GM18511 (cell line): ENCODE results near the gene ANO9.
"Not testable (repeated sequence)": the region's sequence is repeated elsewhere in the genome, so short reads cannot be mapped to it uniquely, and the experiment has no call there.

Experiments
- ATAC-seq: cut with Tn5 transposase; IDR thresholded peaks from one replicate; pipeline ENCODE4 v1.9.1; 2021; ENCODE audit warnings: mild to moderate bottlenecking, moderate library complexity; ENCODE audit not compliant: unreplicated experiment

The ANO9 gene

GRCh38 chr11:390175-390574, 51.6 kb downstream of the ANO9 start:
- no peak for ATAC-seq

- ATAC-seq, result not testable (repeated sequence)
Observed at GRCh38 chr11:389369-389768, 52.4 kb downstream of the ANO9 start.

- no peak for ATAC-seq
Observed at GRCh38 chr11:387193-387793, 54.5 kb downstream of the ANO9 start.

DNA sequence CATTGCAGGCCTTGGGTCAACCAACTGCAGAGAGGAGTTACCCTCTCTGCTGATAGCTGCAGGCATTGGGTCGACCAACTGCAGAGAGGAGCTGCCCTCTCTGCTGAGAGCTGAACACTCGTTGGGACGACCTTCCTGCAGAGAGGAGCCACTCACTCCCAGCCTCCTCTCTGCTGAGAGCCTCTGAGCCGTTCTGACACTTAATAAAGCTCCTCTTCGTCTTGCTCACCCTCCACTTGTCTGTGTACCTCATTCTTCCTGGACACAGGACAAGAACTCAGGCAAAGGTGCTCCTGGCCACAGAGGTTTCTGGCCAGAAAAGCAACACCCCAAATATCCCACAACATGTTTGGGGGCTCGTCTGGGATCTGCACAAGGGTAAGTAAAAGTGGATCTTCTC, 55.3 kb downstream of the ANO9 start:
- ATAC-seq, result no peak

DNA sequence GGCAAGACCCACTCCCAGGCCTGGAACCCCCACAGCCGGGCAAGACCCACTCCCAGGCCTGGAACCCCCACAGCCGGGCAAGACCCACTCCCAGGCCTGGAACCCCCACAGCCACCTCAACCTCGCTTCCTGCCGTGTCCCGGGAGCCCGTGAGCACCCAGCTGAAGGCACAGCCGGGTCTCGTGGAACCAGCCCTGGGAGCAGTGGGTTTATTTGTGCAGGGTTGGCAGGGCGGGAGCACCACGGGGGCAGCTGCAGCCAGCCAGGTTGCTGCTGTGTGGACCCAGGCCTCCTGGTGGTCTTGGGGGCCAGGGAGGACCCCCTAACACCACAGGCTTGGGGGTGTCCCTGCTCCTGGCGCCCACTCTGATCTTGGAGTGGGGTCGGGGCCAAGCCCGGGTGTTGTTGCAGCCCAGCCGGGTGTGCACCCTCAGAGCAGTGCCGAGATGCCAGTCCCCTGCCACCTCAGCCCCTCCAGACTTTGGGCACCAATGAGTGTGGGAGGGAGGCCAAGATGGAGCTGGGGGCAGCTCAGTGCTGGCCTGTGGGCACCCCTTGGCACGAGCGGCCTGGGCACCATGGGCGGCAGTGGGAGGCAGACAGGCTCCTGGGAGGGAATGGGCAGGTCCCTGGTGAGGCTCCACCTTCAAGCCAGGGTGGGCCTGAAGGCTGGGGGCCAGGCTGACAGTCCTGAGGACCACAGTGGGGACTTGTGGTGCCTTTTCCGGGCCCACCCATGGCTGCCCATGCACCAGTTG, 56.0 kb downstream of the ANO9 start:
- no peak for ATAC-seq

- ATAC-seq, result no peak
Observed at GRCh38 chr11:384511-384910, 57.3 kb downstream of the ANO9 start.

DNA sequence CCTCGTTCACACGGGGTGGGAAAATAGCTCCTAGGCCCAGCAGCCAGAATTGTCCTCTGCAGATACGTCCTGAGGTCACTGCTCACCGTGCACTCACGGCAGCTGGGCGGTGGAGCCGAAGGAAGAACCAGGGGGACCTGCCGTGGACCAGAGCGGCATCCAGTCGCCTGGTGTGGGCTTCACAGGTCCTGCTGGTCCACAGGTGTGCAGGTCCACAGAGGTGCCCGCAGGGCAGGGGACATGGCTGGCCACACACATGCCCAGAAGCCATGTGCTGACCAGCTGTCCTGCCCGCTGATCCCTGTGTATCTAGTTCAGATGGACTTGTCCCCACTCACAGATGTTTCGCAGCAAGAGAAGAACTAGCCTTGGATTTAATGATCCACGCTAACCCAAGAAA, 58.4 kb downstream of the ANO9 start:
- ATAC-seq, result no peak

- ATAC-seq, result no peak
Observed at GRCh38 chr11:382081-382629, 59.7 kb downstream of the ANO9 start.

DNA sequence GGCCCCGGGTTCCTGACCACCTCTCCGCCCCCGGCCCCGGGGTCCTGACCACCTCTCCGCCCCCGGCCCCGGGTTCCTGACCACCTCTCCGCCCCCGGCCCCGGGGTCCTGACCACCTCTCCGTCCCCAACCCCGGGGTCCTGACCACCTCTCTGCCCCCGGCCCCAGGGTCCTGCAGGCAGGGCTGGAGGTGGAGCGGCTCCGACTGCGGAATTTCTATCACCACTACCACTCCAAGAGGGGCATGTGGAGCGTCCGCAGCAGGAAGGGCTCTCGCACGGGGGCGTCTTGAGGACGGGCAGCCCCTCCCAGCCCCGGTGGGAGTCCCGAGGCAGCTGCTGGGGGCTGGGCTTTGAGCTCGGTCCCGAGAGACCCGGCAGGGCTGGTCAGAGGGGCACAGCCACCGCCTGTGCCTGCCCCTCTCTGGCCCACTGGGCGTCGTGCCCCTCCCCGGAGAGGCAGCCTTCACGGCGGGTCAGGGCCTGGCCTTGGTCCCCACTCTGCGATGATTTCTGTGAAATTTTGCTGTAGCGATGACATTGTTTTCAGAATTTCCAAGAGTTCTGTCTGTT, 60.2 kb downstream of the ANO9 start:
- no peak for ATAC-seq

GRCh38 chr11:380996-381395, 60.8 kb downstream of the ANO9 start:
- ATAC-seq, result no peak

DNA sequence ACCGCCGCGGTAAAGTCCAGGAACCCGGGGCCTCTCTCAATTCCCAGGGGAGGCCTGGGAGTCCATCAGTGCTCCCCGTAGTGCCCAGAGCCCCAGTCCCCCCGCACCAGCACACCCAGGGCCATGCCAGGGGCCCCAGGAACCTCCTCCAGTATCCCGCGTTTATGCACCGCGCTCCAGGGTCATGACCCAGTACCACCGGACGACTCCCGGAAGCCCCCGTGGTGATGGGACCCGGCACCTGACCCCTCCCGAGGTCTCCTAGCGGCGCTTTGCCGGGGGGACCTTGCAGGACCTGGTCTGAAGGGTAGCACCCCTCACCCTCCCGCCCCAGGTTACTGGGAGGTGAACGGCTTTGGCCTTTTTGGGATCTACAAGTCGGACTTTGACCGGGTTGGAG, 61.3 kb downstream of the ANO9 start:
- no peak for ATAC-seq

GRCh38 chr11:380095-380480, 61.7 kb downstream of the ANO9 start:
- ATAC-seq, result no peak

GRCh38 chr11:379205-380094, 62.4 kb downstream of the ANO9 start:
- ATAC-seq, result no peak

- no peak for ATAC-seq
Observed at GRCh38 chr11:377883-378500, 63.8 kb downstream of the ANO9 start.

DNA sequence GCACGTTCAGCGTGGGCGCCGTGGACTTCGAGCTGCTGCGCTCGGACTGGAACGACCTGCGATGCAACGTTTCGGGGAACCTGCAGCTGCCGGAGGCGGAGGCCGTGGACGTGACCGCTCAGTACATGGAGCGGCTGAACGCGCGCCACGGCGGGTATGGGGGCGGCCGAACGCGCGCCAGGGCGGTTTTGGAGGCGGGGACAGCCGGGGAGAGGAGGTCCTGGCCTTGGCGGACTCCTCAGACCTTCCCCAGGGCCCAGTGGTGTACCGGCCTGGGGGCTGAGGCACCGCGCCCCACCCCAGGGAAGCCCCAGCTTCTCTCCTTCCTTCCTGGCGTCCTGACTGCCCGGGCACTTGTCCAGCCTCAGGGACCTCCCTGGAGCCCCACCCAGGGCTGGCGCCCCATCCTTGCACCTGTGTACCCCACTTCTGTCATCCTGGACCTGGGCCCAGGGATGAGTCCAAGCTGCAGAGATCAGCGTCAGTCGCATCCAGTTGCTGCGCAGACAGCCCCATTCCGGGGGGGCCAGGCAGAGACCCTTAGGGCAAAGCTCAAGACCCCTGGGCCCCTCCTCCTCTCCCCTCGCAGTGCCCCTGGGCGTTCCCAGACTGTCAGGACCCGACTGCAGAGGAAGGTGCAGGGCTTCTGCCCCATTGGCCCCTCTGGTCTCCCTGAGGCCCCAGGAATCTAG, 64.5 kb downstream of the ANO9 start:
- no peak for ATAC-seq

- no peak for ATAC-seq
Observed at GRCh38 chr11:376531-377173, 65.2 kb downstream of the ANO9 start.

DNA sequence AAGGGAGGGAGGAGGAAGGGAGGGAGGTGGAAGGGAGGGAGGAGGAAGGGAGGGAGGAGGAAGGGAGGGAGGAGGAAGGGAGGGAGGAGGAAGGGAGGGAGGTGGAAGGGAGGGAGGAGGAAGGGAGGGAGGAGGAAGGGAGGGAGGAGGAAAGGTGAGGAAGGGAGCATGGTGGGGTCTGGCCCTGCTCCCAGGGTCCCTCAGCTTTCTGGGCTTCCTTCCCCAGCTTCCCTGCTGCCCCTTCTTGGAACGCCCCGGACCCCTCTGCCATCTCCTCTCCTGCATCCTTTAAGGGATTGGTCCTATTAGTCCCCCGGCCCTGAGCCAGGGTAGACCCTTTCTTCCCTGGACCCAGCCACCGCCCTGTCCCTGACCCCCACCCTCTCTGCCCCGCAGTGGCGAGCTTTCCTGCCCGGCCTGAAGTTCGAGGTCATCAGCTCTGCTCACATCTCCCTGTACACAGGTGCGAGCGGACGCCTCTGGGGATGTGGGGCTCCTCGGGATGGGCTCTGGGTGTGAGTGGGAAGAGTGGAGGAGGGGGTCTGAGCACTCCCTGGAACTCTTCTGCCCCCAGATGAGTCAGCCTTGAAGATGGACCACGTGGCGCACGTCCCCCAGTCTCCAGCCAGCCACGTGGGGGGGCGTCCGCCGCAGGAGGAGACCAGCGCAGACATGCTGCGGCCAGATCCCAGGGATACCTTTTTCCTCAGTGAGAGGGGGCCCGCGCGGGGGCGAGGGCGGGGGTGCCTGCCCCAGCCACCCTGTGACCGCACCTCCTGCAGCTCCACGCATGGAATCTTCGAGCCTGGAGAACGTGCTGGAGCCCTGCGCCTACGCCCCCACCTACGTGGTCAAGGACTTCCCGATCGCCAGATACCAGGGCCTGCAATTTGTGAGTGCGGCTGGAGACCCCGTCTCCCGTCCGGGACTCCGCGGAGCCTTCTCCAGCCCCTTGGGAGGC, 66.5 kb downstream of the ANO9 start:
- ATAC-seq, result no peak

- ATAC-seq, result no peak
Observed at GRCh38 chr11:373716-374551, 67.9 kb downstream of the ANO9 start.
